Measurements from ENCODE around the gene TMC2.
"Not testable (repeated sequence)": the region's sequence is repeated elsewhere in the genome, so short reads cannot be mapped to it uniquely, and the experiment has no call there.

TMC2 gene

GRCh38 chr20:2524709-2525506 lies 11.5 kb upstream of the TMC2 start:
- DNase-seq (ENCODE audit: low spot score): peak; percentile 16

- DNase-seq (ENCODE audit: low spot score): not testable (repeated sequence)
Measured at GRCh38 chr20:2526218-2526583, 10.2 kb upstream of the TMC2 start.

GRCh38 chr20:2527762-2528161 lies 8.6 kb upstream of the TMC2 start:
- DNase-seq (ENCODE audit: low spot score): no peak

GRCh38 chr20:2528671-2529271 lies 7.6 kb upstream of the TMC2 start:
- DNase-seq (ENCODE audit: low spot score): no peak

GRCh38 chr20:2533118-2533517 lies 3.3 kb upstream of the TMC2 start:
- no peak for DNase-seq (ENCODE audit: low spot score)

- DNase-seq (ENCODE audit: low spot score): no peak
Measured at GRCh38 chr20:2535711-2536559, 438 bp upstream of the TMC2 start.

GRCh38 chr20:2537101-2537500 lies 728 bp downstream of the TMC2 start:
- no peak for DNase-seq (ENCODE audit: low spot score)

- DNase-seq (ENCODE audit: low spot score): no peak
Measured at GRCh38 chr20:2538356-2538755, 2.0 kb downstream of the TMC2 start.

- DNase-seq (ENCODE audit: low spot score): no peak
Measured at GRCh38 chr20:2538931-2539720, 2.8 kb downstream of the TMC2 start.

GRCh38 chr20:2541940-2542339 lies 5.6 kb downstream of the TMC2 start:
- no peak for DNase-seq (ENCODE audit: low spot score)

- DNase-seq (ENCODE audit: low spot score): no peak
Measured at GRCh38 chr20:2542361-2542760, 6.0 kb downstream of the TMC2 start.

GRCh38 chr20:2544211-2544610 lies 7.8 kb downstream of the TMC2 start:
- no peak for DNase-seq (ENCODE audit: low spot score)

GRCh38 chr20:2545594-2545993 lies 9.2 kb downstream of the TMC2 start:
- no peak for DNase-seq (ENCODE audit: low spot score)

- DNase-seq (ENCODE audit: low spot score): no peak
Measured at GRCh38 chr20:2557873-2558580, 21.7 kb downstream of the TMC2 start.

- no peak for DNase-seq (ENCODE audit: low spot score)
Measured at GRCh38 chr20:2558581-2559278, 22.4 kb downstream of the TMC2 start.

GRCh38 chr20:2559279-2559626 lies 22.9 kb downstream of the TMC2 start:
- DNase-seq (ENCODE audit: low spot score): no peak

- DNase-seq (ENCODE audit: low spot score): no peak
Measured at GRCh38 chr20:2559651-2560050, 23.3 kb downstream of the TMC2 start.

GRCh38 chr20:2563116-2563515 lies 26.7 kb downstream of the TMC2 start:
- no peak for DNase-seq (ENCODE audit: low spot score)

- DNase-seq (ENCODE audit: low spot score): no peak
Measured at GRCh38 chr20:2564406-2564805, 28.0 kb downstream of the TMC2 start.

- DNase-seq (ENCODE audit: low spot score): no peak
Measured at GRCh38 chr20:2575682-2576081, 39.3 kb downstream of the TMC2 start.

- DNase-seq (ENCODE audit: low spot score): no peak
Measured at GRCh38 chr20:2576317-2576727, 39.9 kb downstream of the TMC2 start.

All from CD4-positive, alpha-beta T cell treated with Interleukin-6 at 100 ng/mL for 8 hours (primary cell).